OCI-LY7 (cell line): ENCODE data around the gene ARHGAP18. TPM values are rescaled to one million over a fixed set of nuclear protein-coding genes. Genes with fewer than 3 reads are reported as not detected.

Experiments
- BruUV-seq: library from RNA; stranded (reverse); fragments of 400-500 nt; replicated peaks from 2 replicates; lab custom pipeline; 2021; lab: Mats Ljungman, UMichigan
- CTCF ChIA-PET: fragments of 300-600 bp; sonication (Branson Sonifier 250); formaldehyde crosslinking; loops from one replicate; lab custom pipeline; 2022; ENCODE audit warnings: antibody characterized with exemption; ENCODE audit not compliant: unreplicated experiment; lab: Charles Lee
- POLR2A ChIA-PET: fragments of 300-600 bp; sonication (Branson Sonifier 250); formaldehyde crosslinking; loops from one replicate; lab custom pipeline; 2022; ENCODE audit warnings: antibody characterized with exemption; lab: Charles Lee
- DNase-seq: peaks from one replicate; pipeline ENCODE4 v3.0.0-alpha.2; 2015; ENCODE audit warnings: low spot score
- H2AFZ ChIP-seq: fragments of 200-600 bp; sonication (generic), shearing (Covaris generic); 2 replicates; pipeline ENCODE4 v1.6.1; 2014; ENCODE audit warnings: mild to moderate bottlenecking, antibody characterized with exemption, low read length, moderate library complexity
- H3K27ac ChIP-seq: fragments of 200-600 bp; sonication (generic); 2 replicates; pipeline ENCODE4 v1.5.1; 2014; ENCODE audit warnings: mixed run types, low read depth, mild to moderate bottlenecking, moderate library complexity, low read length, inconsistent platforms; ENCODE audit not compliant: poor library complexity, severe bottlenecking
- H3K36me3 ChIP-seq: fragments of 200-600 bp; sonication (generic); 2 replicates; pipeline ENCODE4 v1.6.1; 2014; ENCODE audit warnings: mild to moderate bottlenecking, antibody characterized with exemption, low read length, moderate library complexity, mixed read lengths; ENCODE audit not compliant: insufficient read depth
- H3K4me1 ChIP-seq: fragments of 200-600 bp; sonication (generic); 2 replicates; pipeline ENCODE4 v1.5.1; 2014; ENCODE audit warnings: mild to moderate bottlenecking, low read length; ENCODE audit not compliant: insufficient read depth, poor library complexity, severe bottlenecking
- H3K4me2 ChIP-seq: fragments of 200-600 bp; sonication (generic); 2 replicates; pipeline ENCODE4 v1.6.1; 2014; ENCODE audit warnings: mild to moderate bottlenecking, low read length
- H3K4me3 ChIP-seq: fragments of 200-600 bp; sonication (generic); 2 replicates; pipeline ENCODE4 v1.5.1; 2014; ENCODE audit warnings: mild to moderate bottlenecking, low read depth, low read length; ENCODE audit not compliant: poor library complexity, severe bottlenecking
- H3K79me2 ChIP-seq: fragments of 200-600 bp; sonication (generic); 2 replicates; pipeline ENCODE4 v1.6.1; 2016; ENCODE audit warnings: low read depth, mild to moderate bottlenecking, low read length, moderate library complexity, mixed read lengths; ENCODE audit not compliant: insufficient read depth
- H3K9me2 ChIP-seq: fragments of 200-600 bp; sonication (generic); 2 replicates; pipeline ENCODE4 v1.6.1; 2016; ENCODE audit warnings: mild to moderate bottlenecking, low read length, mixed read lengths; ENCODE audit not compliant: insufficient read depth
- H3K9me3 ChIP-seq: fragments of 200-600 bp; sonication (generic); 2 replicates; pipeline ENCODE4 v1.6.1; 2014; ENCODE audit warnings: mild to moderate bottlenecking, mixed run types, low read length, mixed read lengths
- H4K20me1 ChIP-seq: fragments of 200-600 bp; sonication (generic); 2 replicates; pipeline ENCODE4 v1.6.1; 2014; ENCODE audit warnings: mild to moderate bottlenecking, antibody characterized with exemption, low read length, moderate library complexity, mixed read lengths; ENCODE audit not compliant: insufficient read depth
- CTCF ChIP-seq: fragments of 200-600 bp; sonication (generic); conservative IDR thresholded peaks from 2 replicates; pipeline ENCODE4 v1.5.1; 2014; ENCODE audit warnings: mild to moderate bottlenecking, antibody characterized with exemption, low read length, moderate library complexity, mixed read lengths
- EZH2phosphoT487 ChIP-seq: fragments of 200-600 bp; sonication (generic); IDR thresholded peaks from 2 replicates; pipeline ENCODE4 v1.6.1; 2018; ENCODE audit warnings: low read depth, borderline replicate concordance, mild to moderate bottlenecking, mixed run types, antibody characterized with exemption, low read length, moderate library complexity, mixed read lengths
- intact Hi-C: fragments of 100-400 bp; cut with micrococcal nuclease; formaldehyde crosslinking; loops from one replicate; pipeline ENCODE4 v1.10.0; 2022; ENCODE audit not compliant: unreplicated experiment
- total RNA-seq, 2 experiments: library from RNA; depleted of rRNA in 1 of 2; stranded (reverse); fragments of >200 nt in 1 of 2; shearing (Covaris generic) in 1 of 2; gene quantifications; 2 replicates each; pipeline ENCODE4 v1.2.3, GENCODE V29; 2014 to 2022

Gene ARHGAP18
- total RNA-seq, 2 experiments from 2014 or later = 4.8 to 7.5 TPM

- Histone ChIP-seq H3K4me3 (no peak overlapping the region), H3K4me2 (no peak overlapping the region), H3K9me2 (no peaks in the 10 kb centered on the region), H3K4me1 (no peaks in the 10 kb centered on the region), H3K9me3 (no peaks in the 10 kb centered on the region), H2AFZ (no peak overlapping the region), H3K27ac (no peak overlapping the region), H3K79me2 (no peaks in the 10 kb centered on the region), H3K36me3 (no peaks in the 10 kb centered on the region), H4K20me1 (no peaks in the 10 kb centered on the region)
- intact Hi-C loops = no loop called here
- POLR2A ChIA-PET = interaction anchor here (0.7 to 1.4 kb wide), 3 partner anchors 25 to 502 kb away, joined by 3 to 7 read pairs (median 4); no protein-coding TSS in a partner anchor
- TF ChIP-seq EZH2phosphoT487 (no peak), CTCF (no peak)
- CTCF ChIA-PET = no interaction called here
- no peak for DNase-seq
- no TSS peak for BruUV-seq
These were observed 74.4 kb downstream of the ARHGAP18 start for GRCh38 chr6:129635396-129636130.

DNA sequence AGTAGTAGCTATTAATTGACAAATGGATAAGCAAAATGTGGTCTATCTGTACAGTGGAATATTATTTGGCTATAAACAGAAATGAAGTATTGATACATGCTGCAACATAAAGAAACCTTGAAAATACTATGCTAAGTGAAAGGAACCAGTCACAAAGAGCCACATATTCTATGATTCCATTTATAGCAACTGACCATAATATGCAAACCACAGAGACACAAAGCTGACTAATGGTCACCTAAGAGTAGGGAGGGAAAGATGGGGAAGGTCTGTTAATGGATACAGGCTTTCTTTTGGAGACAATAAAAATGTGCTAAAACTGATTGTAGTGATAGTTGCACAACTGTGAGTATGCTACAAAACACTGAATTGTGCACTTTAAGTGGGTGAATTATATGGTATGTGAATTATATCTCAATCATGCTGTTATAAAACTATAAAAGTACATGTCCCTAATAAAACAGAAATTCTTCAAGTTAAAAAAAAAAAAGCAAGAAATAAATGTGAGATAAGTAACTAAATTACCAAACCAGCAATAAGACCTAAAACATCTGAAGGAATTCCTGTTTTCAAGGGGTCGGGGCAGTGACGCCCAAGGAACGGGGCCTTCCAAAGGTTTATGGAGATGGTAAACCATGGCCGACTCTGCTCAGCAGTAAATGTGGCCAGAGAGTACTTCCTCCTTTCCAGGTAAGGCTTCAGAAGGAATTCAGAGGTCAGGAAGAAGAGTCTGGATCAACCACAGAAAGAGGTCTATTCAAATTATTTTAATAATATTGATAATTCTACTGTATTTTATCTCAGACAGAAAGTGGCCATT lies 75.4 kb downstream of the ARHGAP18 start:
- Histone ChIP-seq H2AFZ (no peak overlapping the region), H3K4me1 (no peaks in the 10 kb centered on the region), H3K36me3 (no peaks in the 10 kb centered on the region), H3K9me2 (no peaks in the 10 kb centered on the region), H3K4me2 (no peak overlapping the region), H3K9me3 (no peaks in the 10 kb centered on the region), H3K27ac (no peak overlapping the region), H3K4me3 (no peak overlapping the region), H3K79me2 (no peaks in the 10 kb centered on the region), H4K20me1 (no peaks in the 10 kb centered on the region)
- no peak for DNase-seq
- ChIA-PET CTCF (no interaction called here), POLR2A (interaction anchor here (0.9 kb wide), 1 partner anchor 77 kb away, joined by 3 read pairs; no protein-coding TSS in a partner anchor)
- BruUV-seq = no TSS peak
- intact Hi-C loops = no loop called here
- no peak for TF ChIP-seq CTCF
- no peak for TF ChIP-seq EZH2phosphoT487
